Measurements from ENCODE around the gene ZNF532. TPM values are rescaled to one million over a fixed set of nuclear protein-coding genes. Genes with fewer than 3 reads are reported as not detected.

ZNF532 gene
- total RNA-seq, 1 experiment from 2014 or later, result 49.8 TPM

DNA sequence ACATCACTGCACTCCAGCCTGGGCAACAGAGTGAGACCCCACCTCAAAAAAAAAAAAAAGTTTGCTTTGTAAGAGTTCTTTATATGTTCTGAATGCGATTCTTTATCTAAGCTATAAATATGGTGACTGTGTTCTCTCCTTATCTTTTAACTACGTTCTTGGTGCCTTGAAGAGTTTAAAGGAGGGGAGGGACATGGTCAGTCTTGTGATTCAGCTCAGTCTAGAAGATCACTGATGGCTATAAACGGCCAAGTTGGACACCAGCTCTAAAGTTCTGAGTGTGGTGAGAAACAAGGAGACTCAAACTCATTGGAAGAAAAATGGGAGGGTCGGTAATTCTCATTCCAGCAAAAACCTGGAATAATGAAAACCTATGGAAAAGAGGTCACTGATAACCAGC, 146.6 kb downstream of the ZNF532 start:
- Histone ChIP-seq H3K4me3 (ENCODE audit: low read depth in 2 of 2, low read length in 2 of 2) (no peak overlapping the region), H3K27me3 (ENCODE audit: control insufficient read depth, insufficient read depth, low read length) (no peaks in the 10 kb centered on the region), H3K4me1 (ENCODE audit: control insufficient read depth, insufficient read depth, low read length) (peaks cover 4% of the 10 kb centered on the region; the same call in 1 of the 2 replicates), H3K27ac (ENCODE audit: low read length) (peak overlapping the region; percentile 26), H3K36me3 (ENCODE audit: control insufficient read depth, insufficient read depth, low read length) (no peaks in the 10 kb centered on the region), H3K9me3 (ENCODE audit: control insufficient read depth, insufficient read depth, low read depth, low read length) (no peaks in the 10 kb centered on the region)
- ChIA-PET POLR2A (no interaction called here), CTCF (no interaction called here)
- BruUV-seq (replicated peaks), result no TSS peak
- DNase-seq (ENCODE audit: low read depth, low spot score), result no peak
- in situ Hi-C loops (cut with HindIII; ENCODE audit: low pct_unique_long_range_greater_than_20kb, low sequenced_read_pairs), result no loop called here
- TF ChIP-seq, protein P1, sequence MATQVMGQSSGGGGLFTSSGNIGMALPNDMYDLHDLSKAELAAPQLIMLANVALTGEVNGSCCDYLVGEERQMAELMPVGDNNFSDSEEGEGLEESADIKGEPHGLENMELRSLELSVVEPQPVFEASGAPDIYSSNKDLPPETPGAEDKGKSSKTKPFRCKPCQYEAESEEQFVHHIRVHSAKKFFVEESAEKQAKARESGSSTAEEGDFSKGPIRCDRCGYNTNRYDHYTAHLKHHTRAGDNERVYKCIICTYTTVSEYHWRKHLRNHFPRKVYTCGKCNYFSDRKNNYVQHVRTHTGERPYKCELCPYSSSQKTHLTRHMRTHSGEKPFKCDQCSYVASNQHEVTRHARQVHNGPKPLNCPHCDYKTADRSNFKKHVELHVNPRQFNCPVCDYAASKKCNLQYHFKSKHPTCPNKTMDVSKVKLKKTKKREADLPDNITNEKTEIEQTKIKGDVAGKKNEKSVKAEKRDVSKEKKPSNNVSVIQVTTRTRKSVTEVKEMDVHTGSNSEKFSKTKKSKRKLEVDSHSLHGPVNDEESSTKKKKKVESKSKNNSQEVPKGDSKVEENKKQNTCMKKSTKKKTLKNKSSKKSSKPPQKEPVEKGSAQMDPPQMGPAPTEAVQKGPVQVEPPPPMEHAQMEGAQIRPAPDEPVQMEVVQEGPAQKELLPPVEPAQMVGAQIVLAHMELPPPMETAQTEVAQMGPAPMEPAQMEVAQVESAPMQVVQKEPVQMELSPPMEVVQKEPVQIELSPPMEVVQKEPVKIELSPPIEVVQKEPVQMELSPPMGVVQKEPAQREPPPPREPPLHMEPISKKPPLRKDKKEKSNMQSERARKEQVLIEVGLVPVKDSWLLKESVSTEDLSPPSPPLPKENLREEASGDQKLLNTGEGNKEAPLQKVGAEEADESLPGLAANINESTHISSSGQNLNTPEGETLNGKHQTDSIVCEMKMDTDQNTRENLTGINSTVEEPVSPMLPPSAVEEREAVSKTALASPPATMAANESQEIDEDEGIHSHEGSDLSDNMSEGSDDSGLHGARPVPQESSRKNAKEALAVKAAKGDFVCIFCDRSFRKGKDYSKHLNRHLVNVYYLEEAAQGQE (IDR thresholded peaks at IDR 0.05; ENCODE audit: insufficient read depth in 1 of 2, low read depth in 2 of 2, low read length in 1 of 2), result no peak
- TF ChIP-seq, protein P2, sequence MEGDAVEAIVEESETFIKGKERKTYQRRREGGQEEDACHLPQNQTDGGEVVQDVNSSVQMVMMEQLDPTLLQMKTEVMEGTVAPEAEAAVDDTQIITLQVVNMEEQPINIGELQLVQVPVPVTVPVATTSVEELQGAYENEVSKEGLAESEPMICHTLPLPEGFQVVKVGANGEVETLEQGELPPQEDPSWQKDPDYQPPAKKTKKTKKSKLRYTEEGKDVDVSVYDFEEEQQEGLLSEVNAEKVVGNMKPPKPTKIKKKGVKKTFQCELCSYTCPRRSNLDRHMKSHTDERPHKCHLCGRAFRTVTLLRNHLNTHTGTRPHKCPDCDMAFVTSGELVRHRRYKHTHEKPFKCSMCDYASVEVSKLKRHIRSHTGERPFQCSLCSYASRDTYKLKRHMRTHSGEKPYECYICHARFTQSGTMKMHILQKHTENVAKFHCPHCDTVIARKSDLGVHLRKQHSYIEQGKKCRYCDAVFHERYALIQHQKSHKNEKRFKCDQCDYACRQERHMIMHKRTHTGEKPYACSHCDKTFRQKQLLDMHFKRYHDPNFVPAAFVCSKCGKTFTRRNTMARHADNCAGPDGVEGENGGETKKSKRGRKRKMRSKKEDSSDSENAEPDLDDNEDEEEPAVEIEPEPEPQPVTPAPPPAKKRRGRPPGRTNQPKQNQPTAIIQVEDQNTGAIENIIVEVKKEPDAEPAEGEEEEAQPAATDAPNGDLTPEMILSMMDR (IDR thresholded peaks at IDR 0.05), result no peak
- TF ChIP-seq TCF7L2 (IDR thresholded peaks at IDR 0.05; ENCODE audit: low read depth, low read length) (no peak), POLR2AphosphoS5 (IDR thresholded peaks at IDR 0.05; ENCODE audit: low read depth, low read length) (no peak), SIN3A (IDR thresholded peaks at IDR 0.05; ENCODE audit: borderline replicate concordance, insufficient read depth, low read depth, low read length) (no peak)
- ATAC-seq, result no peak
- intact Hi-C loops (cut with micrococcal nuclease; ENCODE audit: unreplicated experiment), result no loop called here

DNA sequence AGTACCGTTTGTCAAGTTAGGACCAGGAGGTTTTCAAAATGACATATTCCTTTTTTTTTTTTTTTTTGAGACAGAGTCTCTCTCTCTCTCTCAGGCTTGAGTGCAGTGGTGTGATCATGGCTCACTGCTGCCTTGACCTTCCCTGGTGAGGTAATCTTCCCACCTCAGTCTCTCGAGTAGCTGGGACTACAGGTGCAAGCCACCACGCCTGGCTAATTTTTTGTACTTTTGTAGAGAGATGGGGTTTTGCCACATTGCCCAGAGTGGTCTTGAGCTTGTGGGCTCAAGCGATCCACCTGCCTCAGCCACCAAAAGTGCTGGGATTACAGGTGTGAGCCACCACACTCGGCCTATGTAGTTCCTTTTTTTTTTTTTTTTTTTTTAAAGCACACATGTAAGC, 147.1 kb downstream of the ZNF532 start:
- DNase-seq (ENCODE audit: low read depth, low spot score) (no peak), ATAC-seq (no peak)
- POLR2A ChIA-PET, result no interaction called here
- Histone ChIP-seq H3K4me1 (ENCODE audit: control insufficient read depth, insufficient read depth, low read length) (peaks cover 4% of the 10 kb centered on the region; the same call in 1 of the 2 replicates), H3K9me3 (ENCODE audit: control insufficient read depth, insufficient read depth, low read depth, low read length) (0 out of 2 replicates have a peak, but pooled peaks cover 3% of the 10 kb centered on the region), H3K4me3 (ENCODE audit: low read depth in 2 of 2, low read length in 2 of 2) (no peak overlapping the region), H3K27me3 (ENCODE audit: control insufficient read depth, insufficient read depth, low read length) (no peaks in the 10 kb centered on the region), H3K36me3 (ENCODE audit: control insufficient read depth, insufficient read depth, low read length) (no peaks in the 10 kb centered on the region), H3K27ac (ENCODE audit: low read length) (peak overlapping the region; percentile 48; the same call in 1 of the 2 replicates)
- TF ChIP-seq TCF7L2 (IDR thresholded peaks at IDR 0.05; ENCODE audit: low read depth, low read length) (no peak), SIN3A (IDR thresholded peaks at IDR 0.05; ENCODE audit: borderline replicate concordance, insufficient read depth, low read depth, low read length) (no peak), POLR2AphosphoS5 (IDR thresholded peaks at IDR 0.05; ENCODE audit: low read depth, low read length) (no peak)
- TF ChIP-seq, protein P2 (IDR thresholded peaks at IDR 0.05), result no peak
- TF ChIP-seq, protein P1 (IDR thresholded peaks at IDR 0.05; ENCODE audit: insufficient read depth in 1 of 2, low read depth in 2 of 2, low read length in 1 of 2), result no peak
- no TSS peak for BruUV-seq (replicated peaks)
- in situ Hi-C loops (cut with HindIII; ENCODE audit: low pct_unique_long_range_greater_than_20kb, low sequenced_read_pairs) (no loop called here), intact Hi-C loops (cut with micrococcal nuclease; ENCODE audit: unreplicated experiment) (no loop called here)
- CTCF ChIA-PET, result no interaction called here
